ENCODE results near the gene RHBDD3. TPM values are rescaled to one million over a fixed set of nuclear protein-coding genes. Genes with fewer than 3 reads are reported as not detected.

The RHBDD3 gene
- total and polyA plus RNA-seq, 2 donors (not counting 1 experiment from before 2014, with no cell fraction given) = 11.9 to 12.5 TPM

DNA sequence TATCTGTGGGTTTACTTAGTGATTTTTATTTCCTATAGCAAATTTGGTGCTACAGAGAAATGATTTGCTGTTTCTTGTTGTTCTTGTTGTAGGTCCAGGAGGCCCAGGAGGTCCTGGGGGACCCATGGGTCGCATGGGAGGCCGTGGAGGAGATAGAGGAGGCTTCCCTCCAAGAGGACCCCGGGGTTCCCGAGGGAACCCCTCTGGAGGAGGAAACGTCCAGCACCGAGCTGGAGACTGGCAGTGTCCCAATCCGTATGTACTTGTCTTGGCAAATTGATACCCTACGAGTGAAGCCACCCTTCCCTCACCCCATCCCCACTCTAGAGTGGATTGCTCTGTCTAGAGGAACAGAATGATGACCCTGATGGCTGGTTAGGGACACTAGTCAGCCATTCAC is 30.9 kb upstream of the RHBDD3 start:
- POLR2A ChIA-PET = no interaction called here
- Mint-ChIP-seq H3K4me3 (no peak overlapping the region), H3K4me1 (peaks cover 2% of the 10 kb centered on the region), H3K27me3 (no peaks in the 10 kb centered on the region), H3K9me3 (ENCODE audit: insufficient read depth) (no peaks in the 10 kb centered on the region), H3K27ac (no peak overlapping the region)
- Histone ChIP-seq H3K27ac (ENCODE audit: low read length in 2 of 2) (no peak overlapping the region), H2AFZ (ENCODE audit: insufficient read depth, low read depth, low read length, poor library complexity, severe bottlenecking) (no peak overlapping the region), H3K9ac (ENCODE audit: low read length) (no peak overlapping the region), H3K4me1 (ENCODE audit: control insufficient read depth in 2 of 2, insufficient read depth in 2 of 2, low read length in 2 of 2) (no peaks in the 10 kb centered on the region), H3K79me2 (ENCODE audit: control insufficient read depth, insufficient read depth, low read length) (no peaks in the 10 kb centered on the region), H3K4me3 (ENCODE audit: control extremely low read depth in 1 of 5, extremely low read depth in 1 of 5, insufficient read depth in 1 of 5, low read depth in 2 of 5, low read length in 4 of 5) (no peak overlapping the region), H3K9me3 (ENCODE audit: control extremely low read depth in 1 of 3, control insufficient read depth in 2 of 3, insufficient read depth in 1 of 3, low read length in 2 of 3) (no peaks in the 10 kb centered on the region), H3K36me3 (replicated peaks in 1 of 2; ENCODE audit: control extremely low read depth in 1 of 2, control insufficient read depth in 1 of 2, extremely low read depth in 1 of 2, insufficient read depth in 2 of 2, low read length in 1 of 2) (peaks cover 9 to 64% of the 10 kb centered on the region in 2 experiments), H4K20me1 (ENCODE audit: control insufficient read depth, insufficient read depth, low read length, poor library complexity, severe bottlenecking) (peaks cover 44% of the 10 kb centered on the region), H3K27me3 (replicated peaks in 1 of 4; ENCODE audit: control extremely low read depth in 1 of 4, control insufficient read depth in 3 of 4, insufficient read depth in 4 of 4, low read length in 3 of 4) (no peaks in the 10 kb centered on the region), H3K4me2 (replicated peaks; ENCODE audit: low read depth, low read length, poor library complexity, severe bottlenecking) (no peak overlapping the region)
- DNase-seq = no peak
- CTCF ChIA-PET = no interaction called here
- intact Hi-C loops (cut with micrococcal nuclease) = no loop called here
- WGBS (ENCODE audit: insufficient coverage) = 85% methylated on average over 5 of the region's 8 CpGs
- TF ChIP-seq EZH2 (IDR thresholded peaks at IDR 0.05; ENCODE audit: borderline replicate concordance, insufficient read depth, low read depth, low read length, poor library complexity, severe bottlenecking) = no peak
- TF ChIP-seq, protein P1, sequence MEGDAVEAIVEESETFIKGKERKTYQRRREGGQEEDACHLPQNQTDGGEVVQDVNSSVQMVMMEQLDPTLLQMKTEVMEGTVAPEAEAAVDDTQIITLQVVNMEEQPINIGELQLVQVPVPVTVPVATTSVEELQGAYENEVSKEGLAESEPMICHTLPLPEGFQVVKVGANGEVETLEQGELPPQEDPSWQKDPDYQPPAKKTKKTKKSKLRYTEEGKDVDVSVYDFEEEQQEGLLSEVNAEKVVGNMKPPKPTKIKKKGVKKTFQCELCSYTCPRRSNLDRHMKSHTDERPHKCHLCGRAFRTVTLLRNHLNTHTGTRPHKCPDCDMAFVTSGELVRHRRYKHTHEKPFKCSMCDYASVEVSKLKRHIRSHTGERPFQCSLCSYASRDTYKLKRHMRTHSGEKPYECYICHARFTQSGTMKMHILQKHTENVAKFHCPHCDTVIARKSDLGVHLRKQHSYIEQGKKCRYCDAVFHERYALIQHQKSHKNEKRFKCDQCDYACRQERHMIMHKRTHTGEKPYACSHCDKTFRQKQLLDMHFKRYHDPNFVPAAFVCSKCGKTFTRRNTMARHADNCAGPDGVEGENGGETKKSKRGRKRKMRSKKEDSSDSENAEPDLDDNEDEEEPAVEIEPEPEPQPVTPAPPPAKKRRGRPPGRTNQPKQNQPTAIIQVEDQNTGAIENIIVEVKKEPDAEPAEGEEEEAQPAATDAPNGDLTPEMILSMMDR (IDR thresholded peaks at IDR 0.05) = no peak
- no peak for ATAC-seq (ENCODE audit: low read depth)

DNA sequence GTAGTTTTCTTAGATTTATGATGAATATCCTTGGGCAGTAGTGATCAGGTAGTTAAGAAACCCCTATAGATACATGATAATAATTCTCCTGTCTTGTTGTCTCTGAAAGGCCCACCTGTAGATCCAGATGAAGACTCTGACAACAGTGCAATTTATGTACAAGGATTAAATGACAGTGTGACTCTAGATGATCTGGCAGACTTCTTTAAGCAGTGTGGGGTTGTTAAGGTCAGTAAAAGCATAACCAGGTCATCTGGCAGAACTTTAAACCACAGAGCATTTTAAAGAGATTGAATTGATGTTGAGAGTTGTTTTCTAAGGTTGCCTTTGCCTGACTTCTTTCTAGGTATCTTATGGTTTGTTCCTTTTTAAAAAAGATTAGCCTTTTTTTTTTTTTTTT is 24.6 kb upstream of the RHBDD3 start:
- Histone ChIP-seq H3K27me3 (replicated peaks in 1 of 4; ENCODE audit: control extremely low read depth in 1 of 4, control insufficient read depth in 3 of 4, insufficient read depth in 4 of 4, low read length in 3 of 4) (no peaks in the 10 kb centered on the region), H3K79me2 (ENCODE audit: control insufficient read depth, insufficient read depth, low read length) (peaks cover 6% of the 10 kb centered on the region), H3K4me3 (ENCODE audit: control extremely low read depth in 1 of 5, extremely low read depth in 1 of 5, insufficient read depth in 1 of 5, low read depth in 2 of 5, low read length in 4 of 5) (no peak overlapping the region), H3K9ac (ENCODE audit: low read length) (no peak overlapping the region), H3K27ac (ENCODE audit: low read length in 2 of 2) (no peak overlapping the region), H3K4me2 (replicated peaks; ENCODE audit: low read depth, low read length, poor library complexity, severe bottlenecking) (no peak overlapping the region), H3K36me3 (replicated peaks in 1 of 2; ENCODE audit: control extremely low read depth in 1 of 2, control insufficient read depth in 1 of 2, extremely low read depth in 1 of 2, insufficient read depth in 2 of 2, low read length in 1 of 2) (peaks cover 15 to 97% of the 10 kb centered on the region in 2 experiments), H2AFZ (ENCODE audit: insufficient read depth, low read depth, low read length, poor library complexity, severe bottlenecking) (no peak overlapping the region), H4K20me1 (ENCODE audit: control insufficient read depth, insufficient read depth, low read length, poor library complexity, severe bottlenecking) (peaks cover 79% of the 10 kb centered on the region), H3K4me1 (ENCODE audit: control insufficient read depth in 2 of 2, insufficient read depth in 2 of 2, low read length in 2 of 2) (no peaks in the 10 kb centered on the region), H3K9me3 (ENCODE audit: control extremely low read depth in 1 of 3, control insufficient read depth in 2 of 3, insufficient read depth in 1 of 3, low read length in 2 of 3) (no peaks in the 10 kb centered on the region)
- ChIA-PET CTCF (no interaction called here), POLR2A (no interaction called here)
- Mint-ChIP-seq H3K9me3 (ENCODE audit: insufficient read depth) (no peaks in the 10 kb centered on the region), H3K4me3 (no peak overlapping the region), H3K4me1 (peaks cover 2% of the 10 kb centered on the region), H3K27ac (no peak overlapping the region), H3K27me3 (no peaks in the 10 kb centered on the region)
- DNase-seq = no peak
- ATAC-seq (ENCODE audit: low read depth) = no peak
- intact Hi-C loops (cut with micrococcal nuclease) = no loop called here
- TF ChIP-seq, protein P1 (IDR thresholded peaks at IDR 0.05) = no peak
- no peak for TF ChIP-seq EZH2 (IDR thresholded peaks at IDR 0.05; ENCODE audit: borderline replicate concordance, insufficient read depth, low read depth, low read length, poor library complexity, severe bottlenecking)

Data from B cell (primary cell).